Measurements from ENCODE around the gene CFAP99.

The CFAP99 gene

GRCh38 chr4:2486981-2487380 lies 68.2 kb downstream of the CFAP99 start:
- Mint-ChIP-seq H3K27me3 (ENCODE audit: low read depth) (no peaks in the 10 kb centered on the region), H3K27ac (peak overlapping the region in 1 of 3 experiments; percentile 61), H3K4me3 (no peak overlapping the region), H3K36me3 (ENCODE audit: low read depth) (peaks cover 21% of the 10 kb centered on the region), H3K4me1 (peaks cover 40% of the 10 kb centered on the region), H3K9me3 (no peaks in the 10 kb centered on the region)
- no peak for TF ChIP-seq CTCF (IDR thresholded peaks at IDR 0.05; ENCODE audit: unreplicated experiment in 3 of 3)

GRCh38 chr4:2487632-2488031 lies 68.9 kb downstream of the CFAP99 start:
- Mint-ChIP-seq H3K9me3 (no peaks in the 10 kb centered on the region), H3K27me3 (ENCODE audit: low read depth) (no peaks in the 10 kb centered on the region), H3K36me3 (ENCODE audit: low read depth) (peaks cover 26% of the 10 kb centered on the region), H3K4me1 (peaks cover 34% of the 10 kb centered on the region), H3K27ac (no peak overlapping the region), H3K4me3 (no peak overlapping the region)
- TF ChIP-seq CTCF (IDR thresholded peaks at IDR 0.05; ENCODE audit: unreplicated experiment in 3 of 3) = no peak

- Mint-ChIP-seq H3K27me3 (ENCODE audit: low read depth) (no peaks in the 10 kb centered on the region), H3K36me3 (ENCODE audit: low read depth) (peaks cover 37% of the 10 kb centered on the region), H3K4me3 (no peak overlapping the region), H3K9me3 (no peaks in the 10 kb centered on the region), H3K27ac (no peak overlapping the region), H3K4me1 (peaks cover 26% of the 10 kb centered on the region)
- TF ChIP-seq CTCF (IDR thresholded peaks at IDR 0.05; ENCODE audit: unreplicated experiment in 3 of 3) = no peak
These were observed 70.5 kb downstream of the CFAP99 start for GRCh38 chr4:2489081-2489805.

GRCh38 chr4:2489841-2490552 lies 71.2 kb downstream of the CFAP99 start:
- Mint-ChIP-seq H3K27me3 (ENCODE audit: low read depth) (no peaks in the 10 kb centered on the region), H3K4me1 (peaks cover 19% of the 10 kb centered on the region), H3K27ac (no peak overlapping the region), H3K9me3 (no peaks in the 10 kb centered on the region), H3K36me3 (ENCODE audit: low read depth) (peaks cover 42% of the 10 kb centered on the region), H3K4me3 (no peak overlapping the region)
- no peak for TF ChIP-seq CTCF (IDR thresholded peaks at IDR 0.05; ENCODE audit: unreplicated experiment in 3 of 3)

GRCh38 chr4:2492970-2493369 lies 74.2 kb downstream of the CFAP99 start:
- Mint-ChIP-seq H3K4me3 (no peak overlapping the region), H3K36me3 (ENCODE audit: low read depth) (peaks cover 67% of the 10 kb centered on the region), H3K27me3 (ENCODE audit: low read depth) (no peaks in the 10 kb centered on the region), H3K9me3 (no peaks in the 10 kb centered on the region), H3K27ac (no peak overlapping the region), H3K4me1 (no peaks in the 10 kb centered on the region)
- no peak for TF ChIP-seq CTCF (IDR thresholded peaks at IDR 0.05; ENCODE audit: unreplicated experiment in 3 of 3)

All from nephron (organoid).